ENCODE results near the gene TBC1D17. TPM values are rescaled to one million over a fixed set of nuclear protein-coding genes. Genes with fewer than 3 reads are reported as not detected.

The TBC1D17 gene
- total and polyA plus RNA-seq, 4 donors = 11.3 to 27.9 (median 17.2) TPM

DNA sequence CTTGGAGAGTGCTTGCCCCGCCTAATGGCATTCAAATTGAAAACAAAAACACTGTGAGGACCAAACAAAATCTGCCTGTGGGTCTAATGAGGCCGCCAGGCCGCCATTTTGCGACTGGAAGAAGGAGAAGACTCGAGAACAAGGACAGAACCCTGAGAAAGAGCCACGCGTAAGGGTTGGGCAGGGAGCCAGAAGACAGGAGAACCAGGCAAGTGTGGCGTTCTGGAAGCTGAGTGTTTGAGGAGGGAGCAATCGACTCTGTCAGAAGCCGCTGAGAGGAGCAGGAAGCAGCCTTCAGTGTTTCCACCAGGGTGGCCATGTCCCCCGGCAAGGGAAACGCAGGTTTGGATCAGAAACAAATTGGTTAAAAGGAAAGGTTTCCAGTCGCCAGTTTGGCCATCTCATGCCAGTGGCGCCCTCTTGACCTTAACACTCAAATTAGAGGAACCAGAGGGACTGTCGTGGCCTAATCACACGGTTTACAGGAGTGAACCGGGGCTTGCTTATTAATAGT is 36.7 kb upstream of the TBC1D17 start:
- no peak for DNase-seq (ENCODE audit: low spot score)
- H3K4me3 ChIP-seq (ENCODE audit: low read depth in 1 of 3, low read length in 3 of 3) = no peak overlapping the region
- H3K9me3 ChIP-seq (ENCODE audit: control insufficient read depth in 4 of 4, low read length in 3 of 4) = no peaks in the 10 kb centered on the region
- peaks cover 4 to 23% (median 10%) of the 10 kb centered on the region in 4 donors for H3K36me3 ChIP-seq (ENCODE audit: control insufficient read depth in 4 of 4, insufficient read depth in 3 of 4, low read depth in 1 of 4, low read length in 3 of 4)
- no peaks in the 10 kb centered on the region for H3K4me1 ChIP-seq (ENCODE audit: control insufficient read depth in 4 of 4, insufficient read depth in 4 of 4, low read length in 3 of 4)
- no peak overlapping the region for H3K27ac ChIP-seq (ENCODE audit: low read depth in 1 of 2, low read length in 2 of 2)
- H3K9ac ChIP-seq (ENCODE audit: low read depth in 1 of 2, low read length in 2 of 2) = no peak overlapping the region
- TF ChIP-seq RAD21 (IDR thresholded peaks at IDR 0.05) = no peak
- TF ChIP-seq SP1 (IDR thresholded peaks at IDR 0.05) = no peak
- no peak for TF ChIP-seq FOXA2 (IDR thresholded peaks at IDR 0.05)
- TF ChIP-seq HNF4G (IDR thresholded peaks at IDR 0.05) = no peak
- TF ChIP-seq NR2F2 (IDR thresholded peaks at IDR 0.05) = no peak
- TF ChIP-seq TAF1 (conservative IDR thresholded peaks at IDR 0.05) = no peak
- TF ChIP-seq, protein P1, sequence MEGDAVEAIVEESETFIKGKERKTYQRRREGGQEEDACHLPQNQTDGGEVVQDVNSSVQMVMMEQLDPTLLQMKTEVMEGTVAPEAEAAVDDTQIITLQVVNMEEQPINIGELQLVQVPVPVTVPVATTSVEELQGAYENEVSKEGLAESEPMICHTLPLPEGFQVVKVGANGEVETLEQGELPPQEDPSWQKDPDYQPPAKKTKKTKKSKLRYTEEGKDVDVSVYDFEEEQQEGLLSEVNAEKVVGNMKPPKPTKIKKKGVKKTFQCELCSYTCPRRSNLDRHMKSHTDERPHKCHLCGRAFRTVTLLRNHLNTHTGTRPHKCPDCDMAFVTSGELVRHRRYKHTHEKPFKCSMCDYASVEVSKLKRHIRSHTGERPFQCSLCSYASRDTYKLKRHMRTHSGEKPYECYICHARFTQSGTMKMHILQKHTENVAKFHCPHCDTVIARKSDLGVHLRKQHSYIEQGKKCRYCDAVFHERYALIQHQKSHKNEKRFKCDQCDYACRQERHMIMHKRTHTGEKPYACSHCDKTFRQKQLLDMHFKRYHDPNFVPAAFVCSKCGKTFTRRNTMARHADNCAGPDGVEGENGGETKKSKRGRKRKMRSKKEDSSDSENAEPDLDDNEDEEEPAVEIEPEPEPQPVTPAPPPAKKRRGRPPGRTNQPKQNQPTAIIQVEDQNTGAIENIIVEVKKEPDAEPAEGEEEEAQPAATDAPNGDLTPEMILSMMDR (IDR thresholded peaks at IDR 0.05; ENCODE audit: low read depth, low read length, missing input control) = no peak
- no peak for TF ChIP-seq FOXA1 (IDR thresholded peaks at IDR 0.05)
- no peaks in the 10 kb centered on the region for H3K27me3 ChIP-seq (ENCODE audit: control insufficient read depth in 4 of 4, insufficient read depth in 4 of 4, low read length in 3 of 4)
- 94% methylated on average over 17 of the region's 17 CpGs for WGBS

DNA sequence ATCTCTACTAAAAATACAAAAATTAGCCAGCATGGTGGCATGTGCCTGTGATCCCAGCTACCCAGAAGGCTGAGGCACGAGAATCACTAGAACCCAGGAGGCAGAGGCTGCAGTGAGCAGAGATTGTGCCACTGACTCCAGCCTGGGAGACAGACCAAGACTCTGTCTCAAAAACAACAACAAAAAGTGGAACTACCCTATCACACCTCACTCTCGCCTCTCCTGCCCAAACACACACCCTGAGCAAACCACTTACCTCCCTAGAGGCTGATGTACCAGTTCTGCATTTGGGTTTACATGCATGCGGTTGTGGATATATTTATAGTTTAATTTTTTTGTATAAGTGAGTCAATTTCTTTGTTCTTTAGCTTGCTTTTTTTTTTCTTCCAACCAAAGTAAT is 34.2 kb upstream of the TBC1D17 start:
- H3K4me3 ChIP-seq (ENCODE audit: low read depth in 1 of 3, low read length in 3 of 3) = no peak overlapping the region
- H3K27me3 ChIP-seq (ENCODE audit: control insufficient read depth in 4 of 4, insufficient read depth in 4 of 4, low read length in 3 of 4) = no peaks in the 10 kb centered on the region
- no peaks in the 10 kb centered on the region for H3K4me1 ChIP-seq (ENCODE audit: control insufficient read depth in 4 of 4, insufficient read depth in 4 of 4, low read length in 3 of 4)
- no peak for DNase-seq (ENCODE audit: low spot score)
- no peak overlapping the region for H3K27ac ChIP-seq (ENCODE audit: low read depth in 1 of 2, low read length in 2 of 2)
- TF ChIP-seq JUND (IDR thresholded peaks at IDR 0.05) (no peak), RAD21 (IDR thresholded peaks at IDR 0.05) (no peak), SP1 (IDR thresholded peaks at IDR 0.05) (no peak), YY1 (IDR thresholded peaks at IDR 0.05) (no peak), FOXA2 (IDR thresholded peaks at IDR 0.05) (no peak), RXRA (IDR thresholded peaks at IDR 0.05) (no peak), ATF3 (IDR thresholded peaks at IDR 0.05) (no peak), NR2F2 (IDR thresholded peaks at IDR 0.05) (no peak), HNF4A (conservative IDR thresholded peaks at IDR 0.05) (no peak), FOXA1 (IDR thresholded peaks at IDR 0.05) (no peak)
- TF ChIP-seq, protein P2, sequence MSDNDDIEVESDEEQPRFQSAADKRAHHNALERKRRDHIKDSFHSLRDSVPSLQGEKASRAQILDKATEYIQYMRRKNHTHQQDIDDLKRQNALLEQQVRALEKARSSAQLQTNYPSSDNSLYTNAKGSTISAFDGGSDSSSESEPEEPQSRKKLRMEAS (IDR thresholded peaks at IDR 0.05) = no peak
- peaks cover 1 to 14% (median 7%) of the 10 kb centered on the region in 4 donors for H3K36me3 ChIP-seq (ENCODE audit: control insufficient read depth in 4 of 4, insufficient read depth in 3 of 4, low read depth in 1 of 4, low read length in 3 of 4)
- H3K9ac ChIP-seq (ENCODE audit: low read depth in 1 of 2, low read length in 2 of 2) = no peak overlapping the region
- no peaks in the 10 kb centered on the region for H3K9me3 ChIP-seq (ENCODE audit: control insufficient read depth in 4 of 4, low read length in 3 of 4)
- 90% methylated on average over 3 of the region's 3 CpGs for WGBS

GRCh38 chr19:49844138-49845095 is 33.1 kb upstream of the TBC1D17 start:
- H3K27ac ChIP-seq (ENCODE audit: low read depth in 1 of 2, low read length in 2 of 2) = no peak overlapping the region
- H3K9me3 ChIP-seq (ENCODE audit: control insufficient read depth in 4 of 4, low read length in 3 of 4) = no peaks in the 10 kb centered on the region
- WGBS = 82% methylated on average over 18 of the region's 18 CpGs
- H3K9ac ChIP-seq (ENCODE audit: low read depth in 1 of 2, low read length in 2 of 2) = no peak overlapping the region
- H3K27me3 ChIP-seq (ENCODE audit: control insufficient read depth in 4 of 4, insufficient read depth in 4 of 4, low read length in 3 of 4) = no peaks in the 10 kb centered on the region
- TF ChIP-seq GABPA (IDR thresholded peaks at IDR 0.05 in 1 of 2, conservative IDR thresholded peaks at IDR 0.05 in 1 of 2) (no peak), RXRA (IDR thresholded peaks at IDR 0.05) (no peak), NR2F2 (IDR thresholded peaks at IDR 0.05) (no peak), FOXA1 (IDR thresholded peaks at IDR 0.05) (no peak), RAD21 (IDR thresholded peaks at IDR 0.05) (no peak), FOXA2 (IDR thresholded peaks at IDR 0.05) (no peak), HNF4A (conservative IDR thresholded peaks at IDR 0.05) (no peak)
- no peak overlapping the region for H3K4me3 ChIP-seq (ENCODE audit: low read depth in 1 of 3, low read length in 3 of 3)
- peaks cover 0 to 5% (median 2%) of the 10 kb centered on the region in 4 donors for H3K36me3 ChIP-seq (ENCODE audit: control insufficient read depth in 4 of 4, insufficient read depth in 3 of 4, low read depth in 1 of 4, low read length in 3 of 4)
- no peak for DNase-seq (ENCODE audit: low spot score)
- no peaks in the 10 kb centered on the region for H3K4me1 ChIP-seq (ENCODE audit: control insufficient read depth in 4 of 4, insufficient read depth in 4 of 4, low read length in 3 of 4)
